GM18498 (cell line): ENCODE measurements around the gene RNF175.
A peak's percentile ranks its signal among the peaks of the same experiment; 100 is the strongest.
"Not testable (repeated sequence)": the region's sequence is repeated elsewhere in the genome, so short reads cannot be mapped to it uniquely, and the experiment has no call there.

Source experiments
- ATAC-seq: cut with Tn5 transposase; IDR thresholded peaks from one replicate; pipeline ENCODE4 v1.9.1; 2021; ENCODE audit warnings: mild to moderate bottlenecking, moderate library complexity; ENCODE audit not compliant: unreplicated experiment

Gene RNF175

DNA sequence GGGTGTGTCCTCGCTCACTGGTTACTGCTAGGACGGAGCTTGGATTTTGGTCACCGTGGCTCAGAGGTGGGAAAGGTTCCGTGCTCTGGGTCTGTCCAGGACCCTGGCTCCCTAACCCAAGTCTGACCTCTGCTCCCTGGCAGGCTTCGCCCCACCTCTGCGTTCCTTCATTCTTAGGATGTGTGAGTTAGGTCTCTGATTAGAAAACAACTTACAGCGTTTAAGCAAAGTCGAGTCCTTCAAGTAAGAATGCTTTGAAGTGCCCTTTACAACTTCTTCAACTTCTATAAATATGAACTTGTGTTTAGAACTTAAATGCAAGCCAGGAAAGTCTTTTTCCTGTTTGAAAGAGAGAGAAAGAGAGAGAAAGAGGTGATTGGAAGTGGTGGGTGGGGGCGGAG is 74.9 kb downstream of the RNF175 start:
- peak; percentile 21 for ATAC-seq

DNA sequence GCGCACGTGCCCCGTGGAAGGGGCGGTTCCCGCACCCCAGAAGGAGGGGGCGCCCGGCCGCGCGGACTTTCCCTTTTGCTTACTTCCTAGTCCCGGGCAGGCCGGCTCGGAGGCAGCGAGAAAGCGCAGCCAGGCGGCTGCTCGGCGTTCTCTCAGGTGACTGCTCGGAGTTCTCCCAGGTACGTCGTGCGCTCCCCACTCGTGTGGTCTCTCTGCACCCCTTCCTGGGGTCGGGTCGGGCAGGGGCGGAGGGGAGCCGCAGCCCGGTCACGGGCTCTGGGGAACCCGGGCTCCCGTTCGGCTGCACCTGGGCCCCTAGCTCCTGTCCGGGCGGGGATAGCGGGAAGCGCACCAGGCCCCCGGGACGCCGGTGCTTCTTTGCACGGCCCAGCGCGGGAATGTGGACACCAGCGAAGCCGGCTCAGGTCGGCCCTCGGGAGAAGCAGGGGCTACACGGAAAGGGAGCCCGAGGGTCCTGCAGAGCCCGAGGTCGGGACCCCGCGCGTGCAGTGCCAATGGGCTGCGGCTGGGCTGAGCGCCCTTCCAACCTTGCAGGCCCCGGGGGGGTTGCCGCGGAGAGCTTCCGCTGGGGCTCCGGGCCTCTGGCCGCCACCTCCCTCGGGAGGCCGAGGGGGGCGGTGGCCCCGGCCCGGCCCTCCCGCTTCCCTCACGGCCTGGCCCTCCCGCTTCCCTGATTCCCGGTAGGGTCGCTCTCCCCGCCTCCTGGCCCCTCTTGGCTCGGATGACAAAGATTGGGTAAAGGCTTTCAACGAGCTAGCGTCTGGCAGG is 75.4 kb downstream of the RNF175 start, which contains the start of gene TLR2:
Gene TLR2 (plus strand): TSS at position 99 of the 789 bp plus-strand sequence. CDS start 18,628 bp downstream, outside the sequence.
- ATAC-seq, result peak; percentile 96

- ATAC-seq, result no peak
Measured at GRCh38 chr4:153683763-153684181, 76.1 kb downstream of the RNF175 start.

DNA sequence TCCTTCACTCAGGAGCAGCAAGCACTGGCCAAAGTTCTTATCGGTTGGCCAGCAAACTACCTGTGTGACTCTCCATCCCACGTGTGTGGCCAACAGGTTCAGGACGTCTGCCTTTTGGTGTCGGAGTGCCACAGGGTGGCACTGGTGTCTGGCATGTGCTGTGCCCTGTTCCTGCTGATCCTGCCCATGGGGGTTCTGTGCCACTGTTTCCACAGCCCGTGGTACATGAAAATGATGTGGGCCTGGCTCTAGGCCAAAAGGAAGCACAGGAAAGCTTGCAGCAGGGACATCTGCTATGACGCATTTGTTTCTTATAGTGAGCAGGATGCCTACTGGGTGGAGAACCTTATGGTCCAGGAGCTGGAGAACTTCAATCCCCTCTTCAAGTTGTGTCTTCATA is 80.3 kb downstream of the RNF175 start:
- no peak for ATAC-seq

DNA sequence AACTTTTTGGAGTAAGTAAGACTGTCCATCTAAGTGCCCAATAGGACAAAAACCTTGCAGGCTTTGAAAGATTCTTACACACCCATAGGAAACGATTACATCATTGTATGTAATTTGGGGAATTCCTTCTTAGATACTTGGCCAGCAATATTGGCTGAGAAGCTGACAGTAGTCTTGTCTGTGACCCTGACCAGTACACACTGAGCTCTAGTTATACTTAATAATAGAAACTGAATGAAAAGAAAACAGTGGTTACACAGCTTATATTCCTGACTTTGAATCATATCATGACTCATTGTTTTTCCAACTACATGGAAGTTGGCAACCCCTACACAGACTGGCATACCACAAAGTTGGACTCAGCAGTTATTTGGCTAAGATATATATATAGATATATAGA is 82.8 kb downstream of the RNF175 start:
- no peak for ATAC-seq

DNA sequence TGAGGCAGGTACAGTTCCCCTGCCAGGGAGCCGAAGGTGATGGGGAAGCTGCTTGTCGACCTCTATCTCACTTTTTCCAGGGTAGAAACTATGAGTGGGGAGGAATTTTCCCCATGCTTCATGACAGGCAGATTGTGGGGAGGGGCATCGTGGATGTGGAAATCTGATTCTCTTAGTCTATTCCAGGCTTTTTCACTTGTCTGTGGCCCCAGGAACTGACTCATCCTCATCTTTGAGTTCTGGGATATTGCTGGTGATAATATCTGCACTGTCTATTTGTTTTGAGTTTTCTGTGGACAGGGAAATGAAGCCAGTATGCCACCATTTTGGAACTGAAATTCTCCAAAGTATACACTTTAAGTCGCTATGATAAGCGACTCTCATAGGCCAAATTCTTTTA is 83.3 kb downstream of the RNF175 start:
- no peak for ATAC-seq

DNA sequence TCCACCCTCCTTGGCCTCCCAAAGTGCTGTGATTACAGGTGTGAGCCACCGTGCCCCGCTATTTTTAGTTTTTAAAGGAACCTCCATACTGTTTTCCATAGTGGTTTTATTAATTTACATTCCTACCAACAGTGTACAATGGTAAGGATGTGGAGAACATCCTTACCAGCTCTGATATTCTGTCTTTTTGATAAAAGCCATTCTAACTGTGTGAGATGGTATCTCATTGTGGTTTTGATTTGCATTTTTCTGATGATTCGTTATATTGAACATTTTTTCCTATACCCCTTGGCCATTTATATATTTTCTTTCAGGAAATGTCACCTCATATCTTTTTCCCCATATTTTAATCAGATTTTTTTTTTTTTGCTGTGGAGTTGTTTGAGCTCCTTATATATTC is 90.0 kb downstream of the RNF175 start:
- no peak for ATAC-seq

GRCh38 chr4:153668647-153669046 is 91.2 kb downstream of the RNF175 start:
- ATAC-seq, result no peak

- ATAC-seq, result not testable (repeated sequence)
Measured at GRCh38 chr4:153666505-153666904, 93.3 kb downstream of the RNF175 start.

DNA sequence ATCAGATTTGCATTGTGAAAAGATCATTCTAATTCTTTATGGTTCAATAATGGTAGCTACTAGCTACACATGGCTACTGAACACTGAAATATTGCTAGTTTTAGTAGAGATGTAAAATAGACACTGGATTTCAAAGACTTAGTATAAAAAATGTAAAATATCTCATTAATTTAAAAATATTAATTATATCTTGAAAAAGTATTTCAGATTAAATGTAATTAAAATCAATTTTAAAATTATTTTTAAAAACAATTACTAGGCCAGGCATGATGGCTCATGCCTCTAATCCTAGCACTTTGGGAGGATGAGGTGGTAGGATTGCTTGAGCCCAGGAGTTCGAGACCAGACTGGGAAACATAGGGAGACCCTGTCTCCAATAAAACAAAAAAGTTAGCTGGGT is 96.2 kb downstream of the RNF175 start:
- ATAC-seq, result no peak

GRCh38 chr4:153661908-153662307 is 97.9 kb downstream of the RNF175 start:
- no peak for ATAC-seq

DNA sequence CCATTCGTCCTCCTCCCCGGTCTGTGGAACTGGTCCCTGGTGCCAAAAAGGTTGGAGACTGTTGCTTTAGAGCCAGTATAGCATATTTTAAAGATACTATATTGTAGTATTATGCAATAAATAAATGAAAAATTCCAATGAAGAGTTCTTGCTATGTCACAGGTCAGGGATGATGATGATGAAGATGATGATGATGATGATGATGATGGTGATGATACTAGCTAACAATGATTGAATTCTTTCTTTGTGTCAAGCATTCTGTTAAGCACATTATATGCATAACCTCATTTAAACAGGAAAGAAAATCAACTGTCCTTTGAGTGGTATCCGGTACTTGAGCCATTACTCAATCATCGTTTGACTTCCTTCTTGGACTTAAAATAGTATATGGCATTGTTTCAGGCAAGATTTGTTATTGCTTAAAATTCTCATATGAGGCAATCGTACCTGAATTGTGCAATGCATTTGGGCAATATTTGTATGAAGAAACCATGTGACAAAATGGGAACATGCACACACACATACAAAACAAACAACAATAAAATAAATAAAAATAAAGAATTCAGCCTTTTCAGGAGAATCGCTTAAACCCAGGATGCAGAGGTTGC is 98.5 kb downstream of the RNF175 start:
- ATAC-seq, result no peak
